Panc1 (cell line): ENCODE measurements around the gene NT5DC1.

Experiments
- TCF7L2 ChIP-seq: IDR thresholded peaks from 2 replicates; pipeline ENCODE4 v1.6.1; 2011; ENCODE audit warnings: mild to moderate bottlenecking, low read depth, low read length, inconsistent platforms
- TF ChIP-seq, protein P1 (sequence below): fragments of 450-650 bp; IDR thresholded peaks from 2 replicates; pipeline ENCODE4 v1.5.1; 2017; ENCODE audit warnings: mild to moderate bottlenecking
- TF ChIP-seq, protein P2 (sequence below), 2 experiments: IDR thresholded peaks; 2 replicates each; pipeline ENCODE4 v1.6.1; 2011 to 2012; ENCODE audit warnings: low read depth in 2 of 2, control low read depth in 1 of 2, low read length in 1 of 2, mild to moderate bottlenecking in 1 of 2, moderate library complexity in 1 of 2; ENCODE audit not compliant: insufficient read depth in 1 of 2

DNA sequence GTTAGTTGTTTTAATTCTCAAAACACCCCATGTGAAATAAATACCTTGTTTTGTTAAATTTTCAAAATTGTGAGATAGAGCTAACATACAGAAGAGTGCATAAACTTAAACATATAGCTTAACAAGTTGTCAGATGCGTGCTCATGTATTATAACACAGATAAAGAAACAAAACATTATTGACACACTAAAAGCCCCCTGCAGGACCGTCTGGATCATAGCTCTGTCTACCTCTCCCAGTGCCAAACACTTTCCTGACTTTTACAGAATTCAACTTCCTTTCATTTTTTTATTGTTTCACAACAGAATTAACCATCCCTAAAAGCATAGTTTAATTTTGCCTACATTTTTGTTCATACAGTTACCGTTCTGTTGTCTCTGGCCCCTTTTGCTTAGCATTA is 22.1 kb upstream of the NT5DC1 start:
- TF ChIP-seq, protein P1, sequence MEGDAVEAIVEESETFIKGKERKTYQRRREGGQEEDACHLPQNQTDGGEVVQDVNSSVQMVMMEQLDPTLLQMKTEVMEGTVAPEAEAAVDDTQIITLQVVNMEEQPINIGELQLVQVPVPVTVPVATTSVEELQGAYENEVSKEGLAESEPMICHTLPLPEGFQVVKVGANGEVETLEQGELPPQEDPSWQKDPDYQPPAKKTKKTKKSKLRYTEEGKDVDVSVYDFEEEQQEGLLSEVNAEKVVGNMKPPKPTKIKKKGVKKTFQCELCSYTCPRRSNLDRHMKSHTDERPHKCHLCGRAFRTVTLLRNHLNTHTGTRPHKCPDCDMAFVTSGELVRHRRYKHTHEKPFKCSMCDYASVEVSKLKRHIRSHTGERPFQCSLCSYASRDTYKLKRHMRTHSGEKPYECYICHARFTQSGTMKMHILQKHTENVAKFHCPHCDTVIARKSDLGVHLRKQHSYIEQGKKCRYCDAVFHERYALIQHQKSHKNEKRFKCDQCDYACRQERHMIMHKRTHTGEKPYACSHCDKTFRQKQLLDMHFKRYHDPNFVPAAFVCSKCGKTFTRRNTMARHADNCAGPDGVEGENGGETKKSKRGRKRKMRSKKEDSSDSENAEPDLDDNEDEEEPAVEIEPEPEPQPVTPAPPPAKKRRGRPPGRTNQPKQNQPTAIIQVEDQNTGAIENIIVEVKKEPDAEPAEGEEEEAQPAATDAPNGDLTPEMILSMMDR: no peak
- no peak for TF ChIP-seq TCF7L2
- TF ChIP-seq, protein P2, sequence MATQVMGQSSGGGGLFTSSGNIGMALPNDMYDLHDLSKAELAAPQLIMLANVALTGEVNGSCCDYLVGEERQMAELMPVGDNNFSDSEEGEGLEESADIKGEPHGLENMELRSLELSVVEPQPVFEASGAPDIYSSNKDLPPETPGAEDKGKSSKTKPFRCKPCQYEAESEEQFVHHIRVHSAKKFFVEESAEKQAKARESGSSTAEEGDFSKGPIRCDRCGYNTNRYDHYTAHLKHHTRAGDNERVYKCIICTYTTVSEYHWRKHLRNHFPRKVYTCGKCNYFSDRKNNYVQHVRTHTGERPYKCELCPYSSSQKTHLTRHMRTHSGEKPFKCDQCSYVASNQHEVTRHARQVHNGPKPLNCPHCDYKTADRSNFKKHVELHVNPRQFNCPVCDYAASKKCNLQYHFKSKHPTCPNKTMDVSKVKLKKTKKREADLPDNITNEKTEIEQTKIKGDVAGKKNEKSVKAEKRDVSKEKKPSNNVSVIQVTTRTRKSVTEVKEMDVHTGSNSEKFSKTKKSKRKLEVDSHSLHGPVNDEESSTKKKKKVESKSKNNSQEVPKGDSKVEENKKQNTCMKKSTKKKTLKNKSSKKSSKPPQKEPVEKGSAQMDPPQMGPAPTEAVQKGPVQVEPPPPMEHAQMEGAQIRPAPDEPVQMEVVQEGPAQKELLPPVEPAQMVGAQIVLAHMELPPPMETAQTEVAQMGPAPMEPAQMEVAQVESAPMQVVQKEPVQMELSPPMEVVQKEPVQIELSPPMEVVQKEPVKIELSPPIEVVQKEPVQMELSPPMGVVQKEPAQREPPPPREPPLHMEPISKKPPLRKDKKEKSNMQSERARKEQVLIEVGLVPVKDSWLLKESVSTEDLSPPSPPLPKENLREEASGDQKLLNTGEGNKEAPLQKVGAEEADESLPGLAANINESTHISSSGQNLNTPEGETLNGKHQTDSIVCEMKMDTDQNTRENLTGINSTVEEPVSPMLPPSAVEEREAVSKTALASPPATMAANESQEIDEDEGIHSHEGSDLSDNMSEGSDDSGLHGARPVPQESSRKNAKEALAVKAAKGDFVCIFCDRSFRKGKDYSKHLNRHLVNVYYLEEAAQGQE (IDR thresholded peaks at IDR 0.05; ENCODE audit: insufficient read depth in 1 of 2, low read depth in 2 of 2, low read length in 1 of 2): no peak
